K562 (cell line): ENCODE measurements around the gene SRPK2. TPM values are rescaled to one million over a fixed set of nuclear protein-coding genes. Genes with fewer than 3 reads are reported as not detected.
A peak's percentile ranks its signal among the peaks of the same experiment; 100 is the strongest.

ENCODE experiments used
- E4F1 ChIP-seq: fragments of 250-450 bp; sonication (Bioruptor Pico); IDR thresholded peaks from 2 replicates; pipeline ENCODE4 v1.5.0; 2021; ENCODE audit warnings: mild to moderate bottlenecking, borderline replicate concordance
- ELF2 ChIP-seq: fragments of 250-450 bp; sonication (Bioruptor Pico); IDR thresholded peaks from 2 replicates; pipeline ENCODE4 v1.5.0; 2021; ENCODE audit warnings: mild to moderate bottlenecking
- EWSR1 ChIP-seq: fragments of 450-650 bp; IDR thresholded peaks from 2 replicates; pipeline ENCODE4 v1.6.1; 2018; ENCODE audit warnings: borderline replicate concordance, mild to moderate bottlenecking, low read depth, moderate library complexity; ENCODE audit not compliant: partially characterized antibody
- HIVEP1 ChIP-seq: fragments of 250-450 bp; sonication (Bioruptor Pico); IDR thresholded peaks from 2 replicates; pipeline ENCODE4 v1.4.0; 2020; ENCODE audit warnings: mild to moderate bottlenecking
- NCOA1 ChIP-seq: fragments of 450-650 bp; IDR thresholded peaks from 2 replicates; pipeline ENCODE4 v1.6.1; 2016; ENCODE audit warnings: low read depth
- NFXL1 ChIP-seq: fragments of 450-650 bp; formaldehyde crosslinking; IDR thresholded peaks from 2 replicates; pipeline ENCODE4 v1.4.0; 2021; ENCODE audit warnings: mild to moderate bottlenecking
- RBBP5 ChIP-seq: fragments of 200-600 bp; sonication (generic); IDR thresholded peaks from 2 replicates; pipeline ENCODE4 v1.6.1; 2012; ENCODE audit warnings: borderline replicate concordance, mild to moderate bottlenecking, low read length, control low read depth, inconsistent platforms; ENCODE audit not compliant: insufficient read depth, poor library complexity, severe bottlenecking
- TAF9B ChIP-seq: fragments of 450-650 bp; IDR thresholded peaks from 2 replicates; pipeline ENCODE4 v1.6.1; 2018; ENCODE audit warnings: mild to moderate bottlenecking; ENCODE audit not compliant: partially characterized antibody
- XRCC3 ChIP-seq: fragments of 450-650 bp; IDR thresholded peaks from 2 replicates; pipeline ENCODE4 v1.6.1; 2017; ENCODE audit warnings: mild to moderate bottlenecking, moderate library complexity
- ZBTB17 ChIP-seq: fragments of 450-650 bp; formaldehyde crosslinking; IDR thresholded peaks from 2 replicates; pipeline ENCODE4 v1.4.0; 2020; ENCODE audit warnings: mild to moderate bottlenecking
- ZBTB34 ChIP-seq: fragments of 250-450 bp; sonication (Bioruptor Pico); IDR thresholded peaks from 2 replicates; pipeline ENCODE4 v1.8.0; 2021; ENCODE audit warnings: mild to moderate bottlenecking, moderate library complexity
- ZC3H4 ChIP-seq: sonication (generic); formaldehyde crosslinking; IDR thresholded peaks from 2 replicates; pipeline ENCODE4 v1.9.0; 2021; ENCODE audit warnings: missing genetic modification reagents, borderline replicate concordance
- ZNF146 ChIP-seq: IDR thresholded peaks from one replicate; pipeline ENCODE4 v1.6.1; 2018; ENCODE audit warnings: missing compliant biosample characterization; ENCODE audit not compliant: unreplicated experiment
- ZNF232 ChIP-seq: sonication (generic); formaldehyde crosslinking; IDR thresholded peaks from 2 replicates; pipeline ENCODE4 v1.8.0; 2022; ENCODE audit warnings: mild to moderate bottlenecking, missing genetic modification reagents
- ZNF280A ChIP-seq: fragments of 450-650 bp; IDR thresholded peaks from 2 replicates; pipeline ENCODE4 v1.6.1; 2018; ENCODE audit warnings: mild to moderate bottlenecking, low read depth; ENCODE audit not compliant: partially characterized antibody
- ZNF518B ChIP-seq: fragments of 250-450 bp; sonication (Bioruptor Pico); IDR thresholded peaks from 2 replicates; pipeline ENCODE4 v1.5.0; 2021; ENCODE audit warnings: mild to moderate bottlenecking, moderate library complexity
- ZNF644 ChIP-seq: fragments of 200-800 bp; sonication (Bioruptor generic); IDR thresholded peaks from 2 replicates; pipeline ENCODE4 v1.6.1; 2016; ENCODE audit warnings: low read depth, missing genetic modification characterization, missing compliant biosample characterization
- ZNF785 ChIP-seq: fragments of 250-450 bp; sonication (Bioruptor Pico); IDR thresholded peaks from 2 replicates; pipeline ENCODE4 v1.4.0; 2020; ENCODE audit warnings: mild to moderate bottlenecking
- polyA plus RNA-seq, 8 experiments: library from polyadenylated mRNA; depleted of rRNA in 4 of 8; stranded (reverse) in 5 of 8; unstranded in 3 of 8; fragments of >200 nt; fragmentation: Nextera tagmentation in 2 of 8; fragmentation: Illumina TruSeq in 1 of 8; extraction: Ambion mirVana in 2 of 8; extraction: Trizol in 1 of 8; gene quantifications; 2 replicates each; pipeline versions ENCODE4 v1.2.1 to v1.2.3, GENCODE V29; 2011 to 2014; ENCODE audit warnings: inconsistent platforms in 1 of 8, missing spikeins in 1 of 8
- total RNA-seq, 7 experiments: library from RNA; depleted of rRNA in 6 of 7; stranded (reverse); fragments of >200 nt in 6 of 7; fragmentation: Illumina TruSeq in 2 of 7; extraction: Trizol in 2 of 7; gene quantifications; 2 replicates each; pipeline versions ENCODE4 v1.2.1 to v1.2.3, GENCODE V29; 2011 to 2021; ENCODE audit warnings: low replicate concordance in 1 of 7

SRPK2 gene
- total and polyA plus RNA-seq, 9 of the 15 experiments (the other 6 are each of a cell fraction or from before 2014, with no cell fraction given) = 21.5 to 44.7 (median 33.3) TPM

GRCh38 chr7:105388356-105389087 lies at the start of gene SRPK2 (continued):
- no peak for TF ChIP-seq NFXL1 (CRISPR knock-in tag)
- TF ChIP-seq ZBTB34 (CRISPR knock-in tag) = no peak
- TF ChIP-seq ELF2 = no peak
- TF ChIP-seq XRCC3 = no peak
- TF ChIP-seq ZNF232 (CRISPR knock-in tag) = no peak
- no peak for TF ChIP-seq ZNF146 (CRISPR knock-in tag)
- TF ChIP-seq ZNF785 (CRISPR knock-in tag) = no peak
- no peak for TF ChIP-seq NCOA1
- TF ChIP-seq ZBTB17 (CRISPR knock-in tag) = no peak
- no peak for TF ChIP-seq ZNF280A
- peak; percentile 54 for TF ChIP-seq RBBP5
- TF ChIP-seq ZNF644 (tag) = no peak
- TF ChIP-seq TAF9B = no peak
- no peak for TF ChIP-seq HIVEP1 (CRISPR knock-in tag)
- TF ChIP-seq E4F1 (CRISPR knock-in tag) = no peak
- no peak for TF ChIP-seq ZC3H4 (CRISPR knock-in tag)
- no peak for TF ChIP-seq EWSR1
- no peak for TF ChIP-seq ZNF518B (CRISPR knock-in tag)
